Stomach (tissue), 4 donors: ENCODE data around the gene COL9A2.

ENCODE experiments used
- CTCF ChIP-seq, 7 experiments: fragments of 450-650 bp in 4 of 7; fragments of 200-600 bp in 3 of 7; sonication (generic) in 3 of 7; IDR thresholded peaks; one replicate each; pipeline ENCODE4 v1.5.1; 2016 to 2019; ENCODE audit warnings: antibody characterized with exemption in 7 of 7, control low read depth in 2 of 7, mild to moderate bottlenecking in 1 of 7
- EP300 ChIP-seq: sonication (generic); formaldehyde crosslinking; IDR thresholded peaks from one replicate; pipeline ENCODE4 v1.6.1; 2017; ENCODE audit warnings: antibody characterized with exemption
- POLR2A ChIP-seq, 4 donors: fragments of 450-650 bp; IDR thresholded peaks; one replicate each; pipeline ENCODE4 v1.6.1; 2016; ENCODE audit warnings: antibody characterized with exemption in 4 of 4, control low read depth in 2 of 4, mild to moderate bottlenecking in 1 of 4, moderate library complexity in 1 of 4

GRCh38 chr1:40307186-40307585 lies 9.9 kb downstream of the COL9A2 start:
- TF ChIP-seq EP300 (no peak), CTCF (IDR thresholded peaks at IDR 0.05) (no peak), POLR2A (IDR thresholded peaks at IDR 0.05) (no peak)
